Panc1 (cell line): ENCODE results near the gene FIP1L1.

ENCODE experiments used
- CTCF ChIP-seq: fragments of 450-650 bp; IDR thresholded peaks from 2 replicates; pipeline ENCODE4 v1.5.1; 2017; ENCODE audit warnings: mild to moderate bottlenecking
- POLR2AphosphoS5 ChIP-seq: IDR thresholded peaks from 2 replicates; pipeline ENCODE4 v1.6.1; 2012; ENCODE audit warnings: mild to moderate bottlenecking, low read depth, low read length, moderate library complexity
- REST ChIP-seq, 2 experiments: IDR thresholded peaks; 2 replicates each; pipeline ENCODE4 v1.6.1; 2011 to 2012; ENCODE audit warnings: low read depth in 2 of 2, control low read depth in 1 of 2, low read length in 1 of 2, mild to moderate bottlenecking in 1 of 2, moderate library complexity in 1 of 2; ENCODE audit not compliant: insufficient read depth in 1 of 2
- SIN3A ChIP-seq: IDR thresholded peaks from 2 replicates; pipeline ENCODE4 v1.6.1; 2012; ENCODE audit warnings: low read depth, mild to moderate bottlenecking, low read length, moderate library complexity, borderline replicate concordance; ENCODE audit not compliant: insufficient read depth
- TCF7L2 ChIP-seq: IDR thresholded peaks from 2 replicates; pipeline ENCODE4 v1.6.1; 2011; ENCODE audit warnings: mild to moderate bottlenecking, low read depth, low read length, inconsistent platforms

GRCh38 chr4:53481586-53481985 is 104.1 kb downstream of the FIP1L1 start:
- TF ChIP-seq POLR2AphosphoS5 (no peak), CTCF (no peak), REST (IDR thresholded peaks at IDR 0.05; ENCODE audit: insufficient read depth in 1 of 2, low read depth in 2 of 2, low read length in 1 of 2) (no peak), SIN3A (no peak), TCF7L2 (no peak)
